NCI-H146 (cell line): Measurements from ENCODE around the gene UBTF.

Experiments used
- DNase-seq: peaks from one replicate; lab custom pipeline; 2025; lab: John Stamatoyannopoulos, UW

The UBTF gene

DNA sequence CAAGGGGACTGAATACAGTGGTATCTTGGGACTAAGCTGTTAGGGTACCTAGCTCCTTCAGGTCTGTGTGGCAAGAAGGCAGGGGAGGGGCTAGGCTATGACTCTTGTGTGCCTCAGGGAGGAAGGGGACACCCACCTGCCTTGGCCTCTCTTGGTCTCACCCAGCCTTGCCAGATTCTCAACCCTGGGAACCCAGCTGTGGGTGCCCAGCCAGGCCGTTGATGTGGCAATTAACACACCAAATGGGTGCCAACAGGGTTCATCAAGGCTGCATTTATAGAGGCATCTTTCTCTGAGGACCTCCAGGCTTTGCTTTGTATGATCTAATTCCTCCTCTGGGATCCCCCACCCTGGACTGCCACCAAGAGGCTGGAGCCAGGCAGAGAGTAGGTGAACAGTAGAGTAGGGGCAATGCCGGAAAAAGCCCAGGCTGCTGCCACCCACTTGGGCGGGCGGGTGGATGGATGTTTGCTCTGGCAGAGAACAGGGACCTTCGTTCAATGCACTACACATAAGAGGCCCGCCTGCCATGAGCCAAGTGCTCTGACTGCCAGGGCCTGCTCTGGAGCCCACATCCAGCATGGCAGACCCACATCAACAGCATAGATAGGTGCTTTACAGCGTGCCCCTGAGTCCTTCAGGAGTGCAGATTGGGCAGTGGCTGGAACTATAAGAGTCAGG, 52.2 kb downstream of the UBTF start:
- no peak for DNase-seq

DNA sequence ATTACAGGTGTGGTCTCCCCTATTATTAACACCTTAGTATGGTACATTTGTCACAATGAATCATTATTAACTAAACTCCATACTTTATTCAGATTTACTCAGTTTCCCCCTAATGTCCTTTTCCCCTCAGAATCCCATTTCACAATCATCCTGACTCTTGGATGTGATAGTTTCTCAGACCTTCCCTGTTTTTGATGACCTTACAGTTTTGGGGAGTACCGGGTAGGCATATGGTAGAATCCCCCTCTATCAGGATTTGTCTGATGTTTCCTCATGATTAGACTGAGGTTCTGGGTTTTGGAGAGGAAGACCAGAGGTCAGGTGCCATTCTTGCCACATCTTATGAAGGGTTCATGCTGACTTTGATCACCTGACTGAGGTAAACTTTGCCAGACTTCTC, 55.0 kb downstream of the UBTF start:
- DNase-seq: no peak

DNA sequence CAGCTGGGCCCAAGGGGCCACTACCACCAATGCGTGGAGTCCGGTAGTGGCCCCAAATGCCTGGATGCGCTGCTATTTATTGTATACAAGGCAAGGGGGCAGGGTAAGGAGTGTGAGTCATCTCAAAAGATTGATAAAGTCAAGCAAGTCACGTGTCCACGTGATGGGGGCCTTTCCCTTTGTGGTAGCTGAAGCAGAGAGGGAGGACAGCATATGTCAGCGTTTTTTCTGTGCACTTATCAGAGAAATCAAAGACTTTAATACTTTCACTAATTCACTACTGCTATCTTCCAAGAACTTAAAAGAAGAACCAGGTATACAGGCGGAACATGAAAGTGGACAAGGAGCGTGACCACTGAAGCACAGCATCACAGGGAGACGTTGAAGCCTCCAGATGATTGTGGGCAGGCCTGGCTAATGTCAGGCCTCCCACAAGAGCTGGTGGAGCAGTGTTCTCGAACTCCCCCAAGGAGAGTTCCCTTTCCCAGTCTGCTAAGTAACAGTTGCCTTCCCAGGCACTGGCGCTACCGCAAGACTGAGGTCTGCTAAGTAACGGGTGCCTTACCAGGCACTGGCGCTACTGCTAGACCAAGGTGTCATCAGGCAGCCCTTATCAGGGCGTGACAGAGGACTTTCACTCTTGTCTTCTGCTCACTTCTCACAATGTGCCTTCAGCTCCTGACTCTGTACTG, 59.8 kb downstream of the UBTF start:
- DNase-seq: no peak

- DNase-seq: peak; percentile 87
These were observed 64.0 kb downstream of the UBTF start for GRCh38 chr17:44155488-44155887.
